ENCODE results near the gene CDKAL1. TPM values are rescaled to one million over a fixed set of nuclear protein-coding genes. Genes with fewer than 3 reads are reported as not detected.

Gene CDKAL1
- total and polyA plus RNA-seq, 2 experiments from 2014 or later: 14.4 to 19.5 TPM

- no peak overlapping the region for H3K27ac ChIP-seq
- H3K4me2 ChIP-seq: no peak overlapping the region
- no peaks in the 10 kb centered on the region for H3K4me1 ChIP-seq (ENCODE audit: insufficient read depth)
- H3K27me3 ChIP-seq: no peaks in the 10 kb centered on the region
- no peaks in the 10 kb centered on the region for H4K20me1 ChIP-seq (ENCODE audit: insufficient read depth, poor library complexity, severe bottlenecking)
- no peak overlapping the region for H2AFZ ChIP-seq
- no peak overlapping the region for H3K4me3 ChIP-seq
- no peaks in the 10 kb centered on the region for H3K9me2 ChIP-seq (replicated peaks; ENCODE audit: insufficient read depth)
- H3K9me3 ChIP-seq (ENCODE audit: low read depth): peaks cover 7% of the 10 kb centered on the region
- H3K36me3 ChIP-seq (replicated peaks; ENCODE audit: insufficient read depth, low read depth): no peaks in the 10 kb centered on the region
- no peaks in the 10 kb centered on the region for H3K79me2 ChIP-seq
- no peak for TF ChIP-seq CTCF (IDR thresholded peaks at IDR 0.05; ENCODE audit: poor library complexity)
- TF ChIP-seq EZH2 (IDR thresholded peaks at IDR 0.05; ENCODE audit: borderline replicate concordance): no peak
- TF ChIP-seq EZH2phosphoT487 (IDR thresholded peaks at IDR 0.05; ENCODE audit: low read depth, severe bottlenecking, unreplicated experiment): no peak
- no peak for DNase-seq (ENCODE audit: low spot score)
- 43% methylated on average over 1 of the region's 1 CpG for WGBS (ENCODE audit: low lambda C conversion rate, missing lambda C conversion rate)
Observed at GRCh38 chr6:20911712-20912111, 377.5 kb downstream of the CDKAL1 start.

GRCh38 chr6:20915156-20915555 lies 380.9 kb downstream of the CDKAL1 start:
- H3K9me3 ChIP-seq (ENCODE audit: low read depth): peaks cover 7% of the 10 kb centered on the region
- no peak overlapping the region for H2AFZ ChIP-seq
- no peak overlapping the region for H3K4me3 ChIP-seq
- no peaks in the 10 kb centered on the region for H3K79me2 ChIP-seq
- no peaks in the 10 kb centered on the region for H3K9me2 ChIP-seq (replicated peaks; ENCODE audit: insufficient read depth)
- H3K36me3 ChIP-seq (replicated peaks; ENCODE audit: insufficient read depth, low read depth): no peaks in the 10 kb centered on the region
- TF ChIP-seq CTCF (IDR thresholded peaks at IDR 0.05; ENCODE audit: poor library complexity) (no peak), EZH2phosphoT487 (IDR thresholded peaks at IDR 0.05; ENCODE audit: low read depth, severe bottlenecking, unreplicated experiment) (no peak), EZH2 (IDR thresholded peaks at IDR 0.05; ENCODE audit: borderline replicate concordance) (no peak)
- WGBS (ENCODE audit: low lambda C conversion rate, missing lambda C conversion rate): 100% methylated on average over 1 of the region's 1 CpG
- H3K27ac ChIP-seq: no peak overlapping the region
- no peak overlapping the region for H3K4me2 ChIP-seq
- no peaks in the 10 kb centered on the region for H4K20me1 ChIP-seq (ENCODE audit: insufficient read depth, poor library complexity, severe bottlenecking)
- no peak for DNase-seq (ENCODE audit: low spot score)
- no peaks in the 10 kb centered on the region for H3K4me1 ChIP-seq (ENCODE audit: insufficient read depth)
- no peaks in the 10 kb centered on the region for H3K27me3 ChIP-seq

GRCh38 chr6:20915626-20916025 lies 381.4 kb downstream of the CDKAL1 start:
- no peaks in the 10 kb centered on the region for H3K79me2 ChIP-seq
- H4K20me1 ChIP-seq (ENCODE audit: insufficient read depth, poor library complexity, severe bottlenecking): no peaks in the 10 kb centered on the region
- no peak overlapping the region for H3K4me2 ChIP-seq
- 97% methylated on average over 1 of the region's 1 CpG for WGBS (ENCODE audit: low lambda C conversion rate, missing lambda C conversion rate)
- peaks cover 7% of the 10 kb centered on the region for H3K9me3 ChIP-seq (ENCODE audit: low read depth)
- no peaks in the 10 kb centered on the region for H3K36me3 ChIP-seq (replicated peaks; ENCODE audit: insufficient read depth, low read depth)
- no peaks in the 10 kb centered on the region for H3K27me3 ChIP-seq
- no peaks in the 10 kb centered on the region for H3K9me2 ChIP-seq (replicated peaks; ENCODE audit: insufficient read depth)
- H3K4me1 ChIP-seq (ENCODE audit: insufficient read depth): no peaks in the 10 kb centered on the region
- no peak overlapping the region for H2AFZ ChIP-seq
- no peak overlapping the region for H3K27ac ChIP-seq
- TF ChIP-seq EZH2 (IDR thresholded peaks at IDR 0.05; ENCODE audit: borderline replicate concordance) (no peak), EZH2phosphoT487 (IDR thresholded peaks at IDR 0.05; ENCODE audit: low read depth, severe bottlenecking, unreplicated experiment) (no peak), CTCF (IDR thresholded peaks at IDR 0.05; ENCODE audit: poor library complexity) (no peak)
- H3K4me3 ChIP-seq: no peak overlapping the region
- DNase-seq (ENCODE audit: low spot score): no peak

DNA sequence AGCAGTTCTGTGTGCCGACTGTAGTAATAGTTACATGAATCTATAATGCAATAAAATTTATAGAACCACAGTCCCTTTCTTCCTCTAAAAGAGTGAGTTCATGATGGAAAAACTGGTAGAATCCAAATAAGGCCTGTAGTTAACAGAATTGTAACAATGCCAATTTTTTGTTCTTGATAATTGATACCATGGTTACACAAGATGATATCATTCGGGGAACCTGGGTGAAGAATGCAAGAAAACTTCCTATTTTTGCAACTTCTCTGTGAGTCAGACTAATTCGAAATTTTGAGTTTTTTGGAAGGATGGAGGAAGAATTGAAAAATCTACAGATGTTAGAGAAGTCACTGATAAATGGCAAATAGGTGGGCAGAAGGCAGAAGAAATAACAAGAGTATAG lies 381.8 kb downstream of the CDKAL1 start:
- Histone ChIP-seq H3K4me3 (no peak overlapping the region), H3K36me3 (replicated peaks; ENCODE audit: insufficient read depth, low read depth) (no peaks in the 10 kb centered on the region)
- TF ChIP-seq EZH2 (IDR thresholded peaks at IDR 0.05; ENCODE audit: borderline replicate concordance) (no peak), EZH2phosphoT487 (IDR thresholded peaks at IDR 0.05; ENCODE audit: low read depth, severe bottlenecking, unreplicated experiment) (no peak), CTCF (IDR thresholded peaks at IDR 0.05; ENCODE audit: poor library complexity) (no peak)

More for the DNA sequence above, 381.8 kb downstream of the CDKAL1 start:
- 97% methylated on average over 3 of the region's 3 CpGs for WGBS (ENCODE audit: low lambda C conversion rate, missing lambda C conversion rate)
- Histone ChIP-seq H3K4me2 (no peak overlapping the region), H3K27ac (no peak overlapping the region), H2AFZ (no peak overlapping the region), H4K20me1 (ENCODE audit: insufficient read depth, poor library complexity, severe bottlenecking) (no peaks in the 10 kb centered on the region), H3K9me3 (ENCODE audit: low read depth) (peaks cover 7% of the 10 kb centered on the region), H3K27me3 (no peaks in the 10 kb centered on the region), H3K4me1 (ENCODE audit: insufficient read depth) (no peaks in the 10 kb centered on the region), H3K79me2 (no peaks in the 10 kb centered on the region), H3K9me2 (replicated peaks; ENCODE audit: insufficient read depth) (no peaks in the 10 kb centered on the region)
- DNase-seq (ENCODE audit: low spot score): no peak

All from hepatocyte (in vitro differentiated cells).